ENCODE measurements around the gene ADAM19.
A peak's percentile ranks its signal among the peaks of the same experiment; 100 is the strongest.

The ADAM19 gene, protein sequence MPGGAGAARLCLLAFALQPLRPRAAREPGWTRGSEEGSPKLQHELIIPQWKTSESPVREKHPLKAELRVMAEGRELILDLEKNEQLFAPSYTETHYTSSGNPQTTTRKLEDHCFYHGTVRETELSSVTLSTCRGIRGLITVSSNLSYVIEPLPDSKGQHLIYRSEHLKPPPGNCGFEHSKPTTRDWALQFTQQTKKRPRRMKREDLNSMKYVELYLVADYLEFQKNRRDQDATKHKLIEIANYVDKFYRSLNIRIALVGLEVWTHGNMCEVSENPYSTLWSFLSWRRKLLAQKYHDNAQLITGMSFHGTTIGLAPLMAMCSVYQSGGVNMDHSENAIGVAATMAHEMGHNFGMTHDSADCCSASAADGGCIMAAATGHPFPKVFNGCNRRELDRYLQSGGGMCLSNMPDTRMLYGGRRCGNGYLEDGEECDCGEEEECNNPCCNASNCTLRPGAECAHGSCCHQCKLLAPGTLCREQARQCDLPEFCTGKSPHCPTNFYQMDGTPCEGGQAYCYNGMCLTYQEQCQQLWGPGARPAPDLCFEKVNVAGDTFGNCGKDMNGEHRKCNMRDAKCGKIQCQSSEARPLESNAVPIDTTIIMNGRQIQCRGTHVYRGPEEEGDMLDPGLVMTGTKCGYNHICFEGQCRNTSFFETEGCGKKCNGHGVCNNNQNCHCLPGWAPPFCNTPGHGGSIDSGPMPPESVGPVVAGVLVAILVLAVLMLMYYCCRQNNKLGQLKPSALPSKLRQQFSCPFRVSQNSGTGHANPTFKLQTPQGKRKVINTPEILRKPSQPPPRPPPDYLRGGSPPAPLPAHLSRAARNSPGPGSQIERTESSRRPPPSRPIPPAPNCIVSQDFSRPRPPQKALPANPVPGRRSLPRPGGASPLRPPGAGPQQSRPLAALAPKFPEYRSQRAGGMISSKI

DNA sequence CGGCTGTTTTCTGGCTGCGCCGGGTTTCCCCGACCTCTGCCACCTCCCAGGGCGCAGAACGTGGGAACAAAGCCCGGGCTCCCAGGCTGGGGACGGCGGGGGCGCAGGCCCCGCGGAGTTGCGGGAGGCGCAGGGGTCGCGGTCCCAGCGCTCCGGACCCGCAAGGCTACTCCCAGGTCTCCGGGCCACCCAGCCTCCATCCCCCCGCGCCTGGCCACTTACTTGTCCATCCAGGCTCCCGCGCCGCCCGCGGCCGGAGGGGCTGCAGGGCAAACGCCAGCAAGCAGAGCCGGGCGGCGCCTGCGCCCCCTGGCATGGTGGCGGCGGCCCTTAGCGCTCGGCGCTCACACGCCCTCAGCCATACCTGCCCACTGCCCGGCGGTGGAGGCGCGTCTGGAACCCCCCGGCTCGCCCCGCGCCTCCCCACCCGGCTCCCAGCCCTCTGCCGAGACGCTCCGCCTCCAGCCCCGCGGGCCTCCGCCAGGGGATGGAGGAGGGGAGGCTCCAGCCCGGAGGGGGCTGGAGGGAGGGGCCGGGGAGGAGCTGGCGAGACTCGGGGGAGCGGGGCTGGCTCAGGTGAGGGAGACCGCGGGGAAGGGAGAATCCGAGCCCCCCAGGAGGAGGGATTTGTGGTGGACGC lies at the start of gene ADAM19:
Gene ADAM19 (minus strand): TSS at position 395 of the 640 bp plus-strand sequence. CDS start 79 bp downstream, at position 316.
- peak; percentile 48 for DNase-seq

DNA sequence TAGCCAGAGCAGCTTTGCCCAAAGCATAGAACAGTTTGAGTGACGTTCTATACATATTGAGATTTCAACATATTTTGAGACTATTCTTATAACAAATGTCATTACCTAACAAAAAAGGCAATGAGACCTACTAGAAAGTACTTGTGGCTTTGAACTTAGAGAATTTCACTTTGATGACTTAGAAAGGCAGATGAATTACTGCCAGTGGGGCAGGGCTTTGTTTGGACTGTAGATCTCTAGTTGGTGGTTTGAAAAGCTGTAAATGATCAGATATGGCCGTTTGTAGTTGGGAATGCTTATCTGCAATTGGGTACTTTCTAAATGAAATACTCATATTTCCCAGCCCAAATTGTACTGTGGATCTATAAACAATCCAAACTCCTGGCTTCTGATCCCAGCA lies 48.6 kb upstream of the ADAM19 start:
- DNase-seq: no peak

DNA sequence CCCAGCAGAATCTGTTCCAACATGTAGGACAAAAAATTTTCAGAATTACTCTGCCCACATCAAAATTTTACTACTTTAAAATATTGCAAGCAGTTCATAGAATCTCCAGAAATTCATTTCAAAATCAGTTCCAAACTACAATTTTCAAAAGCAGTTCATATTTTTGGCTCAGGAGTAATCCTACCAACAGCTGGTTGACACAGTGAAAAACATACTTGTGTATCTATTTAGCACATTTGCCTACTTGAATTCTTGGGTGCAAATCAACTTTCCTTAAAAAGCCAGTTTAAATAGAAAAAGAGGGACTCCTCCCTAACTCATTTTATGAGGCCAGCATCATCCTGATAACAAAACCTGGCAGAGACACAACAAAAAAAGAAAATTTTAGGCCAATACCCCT lies 45.2 kb upstream of the ADAM19 start:
- no peak for DNase-seq

DNA sequence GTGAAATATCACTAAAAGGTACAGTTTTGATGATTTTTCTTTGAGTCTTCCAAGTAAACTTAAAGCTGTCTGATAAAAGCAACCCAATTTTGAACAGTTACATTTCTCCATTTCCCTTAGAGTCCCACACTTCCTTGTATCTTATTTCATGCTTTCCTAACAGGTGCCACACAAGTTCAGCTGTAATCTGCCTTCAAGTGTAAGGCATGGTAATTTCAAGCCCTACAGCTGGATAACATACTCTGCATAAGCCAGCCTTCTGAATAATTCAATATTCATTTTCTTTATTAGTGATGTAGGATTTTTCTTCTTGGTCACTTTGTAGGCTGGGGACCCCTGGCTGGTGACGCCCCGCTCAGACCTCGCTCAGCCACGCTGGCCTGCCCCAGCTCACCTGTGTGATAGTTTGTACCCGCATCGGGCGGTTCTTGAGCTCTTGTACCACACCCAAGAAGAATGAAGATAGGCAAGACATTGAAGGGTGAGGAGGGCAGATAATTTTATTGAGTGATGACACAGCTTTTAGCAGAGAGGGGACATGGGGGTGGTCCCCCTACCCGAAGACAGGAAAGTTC lies 42.7 kb upstream of the ADAM19 start:
- no peak for DNase-seq

- DNase-seq: no peak
Measured at GRCh38 chr5:157616785-157617184, 41.2 kb upstream of the ADAM19 start.

DNA sequence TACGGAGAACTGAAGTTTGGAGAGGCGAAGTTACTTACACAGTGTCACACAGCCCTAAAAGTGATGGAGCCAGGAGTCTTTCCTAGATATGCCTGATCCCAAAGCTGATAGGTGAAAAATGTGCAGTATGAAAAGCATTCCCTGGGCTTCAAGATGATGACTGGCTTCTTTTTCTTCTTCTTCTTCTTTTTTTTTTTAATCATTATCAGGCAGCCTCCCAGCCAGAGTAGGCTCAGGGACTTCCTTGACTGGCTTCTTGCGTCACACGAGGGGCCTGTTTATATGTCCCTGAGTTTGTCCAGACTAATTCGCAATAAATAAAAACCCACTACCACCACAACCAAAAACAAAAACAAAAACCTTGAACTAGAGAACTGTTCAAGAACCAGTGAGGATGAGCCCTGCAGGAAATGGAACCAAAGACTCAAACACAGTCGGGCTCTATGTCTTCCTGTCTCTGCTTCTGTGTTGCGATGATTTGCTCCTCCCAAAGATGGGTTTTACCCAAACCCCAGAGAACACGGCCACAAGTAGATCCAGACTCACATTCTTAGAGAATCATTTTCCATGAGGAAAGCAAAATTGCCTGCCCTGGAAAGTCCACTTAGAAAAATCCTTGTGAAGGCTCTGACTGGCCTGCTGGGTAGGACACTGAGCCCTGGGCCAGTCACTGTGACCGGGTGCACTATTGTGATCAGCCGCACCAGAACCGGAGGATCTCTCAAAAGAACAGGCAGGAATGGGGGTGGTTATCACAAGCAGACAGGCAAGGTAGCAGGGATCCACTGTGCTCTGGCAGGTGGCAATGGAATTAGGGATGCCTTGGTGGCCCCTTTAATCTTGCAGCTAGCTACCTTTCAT lies 38.0 kb upstream of the ADAM19 start:
- no peak for DNase-seq

GRCh38 chr5:157612581-157612980 lies 37.0 kb upstream of the ADAM19 start:
- no peak for DNase-seq

GRCh38 chr5:157611571-157612476 lies 36.2 kb upstream of the ADAM19 start:
- peak; percentile 19 for DNase-seq

GRCh38 chr5:157610990-157611389 lies 35.4 kb upstream of the ADAM19 start:
- no peak for DNase-seq

GRCh38 chr5:157608972-157609565 lies 33.5 kb upstream of the ADAM19 start:
- no peak for DNase-seq

GRCh38 chr5:157607371-157608161 lies 32.0 kb upstream of the ADAM19 start:
- DNase-seq: no peak

DNA sequence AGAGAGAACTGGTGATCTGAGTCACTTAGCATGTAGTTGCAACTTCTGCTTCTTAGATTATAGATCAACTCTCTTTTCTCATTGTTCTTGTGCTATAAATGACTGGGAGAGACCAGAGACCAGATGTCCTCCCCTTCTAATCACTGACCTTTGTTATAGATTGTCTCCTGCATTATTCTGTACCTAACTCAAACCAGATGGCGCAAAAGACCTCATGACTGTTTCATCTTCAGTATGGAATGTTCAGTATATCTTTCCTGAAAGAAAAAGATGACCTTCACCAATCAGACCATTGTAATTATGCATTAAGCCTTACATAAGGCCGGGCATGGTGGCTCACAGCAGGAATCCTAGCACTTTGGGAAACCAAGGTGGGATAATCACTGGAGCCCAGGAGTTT lies 30.5 kb upstream of the ADAM19 start:
- DNase-seq: no peak

DNA sequence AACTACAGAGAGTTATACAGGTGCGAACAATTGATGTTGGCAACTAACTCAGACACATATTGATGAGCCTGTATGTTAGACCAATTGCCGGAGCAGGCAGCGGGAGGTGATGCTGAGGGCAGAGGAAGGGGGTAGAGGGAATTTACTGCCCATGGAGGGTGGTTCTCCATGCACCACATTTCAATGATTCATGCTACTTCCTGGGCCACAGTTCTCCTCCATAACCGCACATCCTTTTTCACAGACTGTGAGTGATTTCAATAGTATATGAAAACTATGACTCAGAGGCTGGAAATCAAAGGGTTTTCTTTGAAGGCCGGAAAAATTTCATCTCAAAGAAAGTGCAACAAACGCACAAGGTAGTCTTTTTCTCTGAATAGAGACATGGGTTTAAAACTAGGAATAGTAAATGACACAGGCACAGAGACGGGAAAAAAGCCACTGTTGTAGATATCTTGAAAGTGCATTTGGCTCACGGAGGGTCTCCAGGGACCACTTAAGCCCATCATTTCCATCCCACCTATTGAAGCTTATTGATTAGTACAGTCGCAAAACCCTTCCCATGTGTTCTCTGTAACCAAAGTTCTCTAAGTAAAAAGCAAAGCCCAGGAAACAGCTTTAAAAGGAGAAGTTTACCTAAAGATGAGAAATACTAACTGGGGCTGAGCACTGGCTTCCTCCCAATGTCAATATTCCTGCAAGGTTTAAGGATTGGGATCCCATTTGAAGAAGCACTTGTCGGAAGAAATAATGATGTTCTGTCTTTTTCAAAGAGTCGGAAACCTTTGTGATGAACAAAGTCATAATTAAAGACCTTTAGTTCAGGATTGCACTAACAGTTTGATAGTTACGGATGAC lies 28.0 kb upstream of the ADAM19 start:
- DNase-seq: no peak

DNA sequence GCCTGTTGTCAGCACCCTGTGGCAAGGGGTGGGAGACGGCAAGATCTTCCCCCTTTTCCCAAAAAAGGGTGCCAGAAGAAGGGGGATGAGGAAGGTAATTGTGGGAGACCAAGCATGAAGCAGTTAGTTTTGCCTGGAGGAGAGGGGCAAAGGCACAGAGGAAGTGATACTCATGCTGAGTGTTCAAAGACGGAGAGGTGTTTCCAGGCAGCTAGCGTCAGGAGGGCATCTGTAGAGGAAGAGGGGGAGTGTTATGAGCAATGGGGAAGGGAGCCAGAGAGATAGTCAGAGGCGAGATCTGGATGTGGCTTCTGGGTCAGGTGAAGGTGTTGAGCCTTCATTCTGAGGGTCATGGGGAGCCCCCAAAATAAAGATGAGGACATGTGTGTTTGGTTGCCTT lies 26.9 kb upstream of the ADAM19 start:
- no peak for DNase-seq

GRCh38 chr5:157600252-157600651 lies 24.7 kb upstream of the ADAM19 start:
- no peak for DNase-seq

GRCh38 chr5:157599565-157599964 lies 24.0 kb upstream of the ADAM19 start:
- DNase-seq: no peak

DNA sequence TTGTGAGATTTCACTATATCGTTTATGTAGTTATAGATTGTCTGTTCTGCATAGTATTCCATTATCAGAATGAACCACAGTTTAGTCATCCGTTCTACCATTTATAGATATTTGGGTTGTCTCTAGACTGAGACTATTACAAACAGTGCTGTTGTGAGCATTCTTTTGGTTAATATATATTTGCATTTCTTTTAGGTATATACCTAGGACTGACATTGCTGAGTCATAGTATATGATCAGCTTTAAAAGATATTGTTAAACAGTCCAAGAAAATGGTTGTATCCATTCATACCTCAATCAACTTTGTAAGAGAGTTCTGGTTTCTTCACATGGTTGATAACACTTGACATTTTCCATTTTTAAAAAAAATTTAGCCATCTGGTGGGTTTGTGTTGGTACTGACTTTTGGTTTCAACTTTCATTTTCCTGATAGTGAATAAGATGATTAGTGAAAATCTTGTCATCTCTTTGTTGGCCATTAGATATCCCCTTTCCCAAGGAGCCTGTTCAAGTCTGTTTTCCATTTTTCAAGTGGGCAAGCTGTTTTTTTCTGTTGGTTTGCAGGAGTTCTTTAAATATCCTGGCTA lies 22.9 kb upstream of the ADAM19 start:
- DNase-seq: peak; percentile 18

GRCh38 chr5:157597277-157597676 lies 21.7 kb upstream of the ADAM19 start:
- DNase-seq: peak; percentile 12
